Stimulated activated CD4-positive, alpha-beta T cell treated with anti-CD3 and anti-CD28 coated beads, Interleukin-15, amount 100 ng/mL, for 1 hour (primary cell): Measurements from ENCODE around the gene SH3GLB1.
"Not testable (repeated sequence)": the region's sequence is repeated elsewhere in the genome, so short reads cannot be mapped to it uniquely, and the experiment has no call there.

ENCODE experiments used
- DNase-seq, 2 donors: peaks; one replicate each; pipeline ENCODE4 v3.0.0-alpha.2; 2020; ENCODE audit warnings: low read depth in 1 of 2, low spot score in 1 of 2

Gene SH3GLB1

GRCh38 chr1:86704458-86704971 lies at the start of gene SH3GLB1:
Gene SH3GLB1 (plus strand): TSS chr1:86704576. CDS start chr1:86704900, 324 bp downstream.
- peak; percentile 81 to 89 for DNase-seq

GRCh38 chr1:86658381-86658780 lies 46.0 kb upstream of the SH3GLB1 start:
- not testable (repeated sequence) for DNase-seq

- no peak for DNase-seq
These were observed 38.0 kb upstream of the SH3GLB1 start for GRCh38 chr1:86666368-86666767.

- no peak for DNase-seq
These were observed 16.8 kb upstream of the SH3GLB1 start for GRCh38 chr1:86687595-86687994.

GRCh38 chr1:86692641-86693040 lies 11.7 kb upstream of the SH3GLB1 start:
- DNase-seq = no peak

GRCh38 chr1:86695400-86695799 lies 9.0 kb upstream of the SH3GLB1 start:
- no peak for DNase-seq

GRCh38 chr1:86696522-86696921 lies 7.9 kb upstream of the SH3GLB1 start:
- DNase-seq = no peak

GRCh38 chr1:86699186-86699585 lies 5.2 kb upstream of the SH3GLB1 start:
- no peak for DNase-seq

- no peak for DNase-seq
These were observed 2.6 kb upstream of the SH3GLB1 start for GRCh38 chr1:86701731-86702130.

GRCh38 chr1:86702954-86703494 lies 1.4 kb upstream of the SH3GLB1 start:
- not testable (repeated sequence) for DNase-seq

GRCh38 chr1:86703696-86704457 lies 499 bp upstream of the SH3GLB1 start:
- peak in 1 of 2 donors; percentile 25 for DNase-seq

- DNase-seq = peak in 1 of 2 donors; percentile 5
These were observed 742 bp downstream of the SH3GLB1 start for GRCh38 chr1:86704972-86705664.

GRCh38 chr1:86705665-86705985 lies 1.2 kb downstream of the SH3GLB1 start:
- DNase-seq = no peak

- no peak for DNase-seq
These were observed 1.8 kb downstream of the SH3GLB1 start for GRCh38 chr1:86706018-86706635.

GRCh38 chr1:86708920-86709319 lies 4.5 kb downstream of the SH3GLB1 start:
- DNase-seq = no peak

GRCh38 chr1:86712088-86712860 lies 7.9 kb downstream of the SH3GLB1 start:
- no peak for DNase-seq

GRCh38 chr1:86713477-86713876 lies 9.1 kb downstream of the SH3GLB1 start:
- DNase-seq = no peak

GRCh38 chr1:86714159-86714558 lies 9.8 kb downstream of the SH3GLB1 start:
- no peak for DNase-seq

GRCh38 chr1:86714561-86715244 lies 10.3 kb downstream of the SH3GLB1 start:
- no peak for DNase-seq

GRCh38 chr1:86718786-86719185 lies 14.4 kb downstream of the SH3GLB1 start:
- no peak for DNase-seq
